Right cardiac atrium (tissue), 5 donors: Measurements from ENCODE around the gene ALKBH4. TPM values are rescaled to one million over a fixed set of nuclear protein-coding genes. Genes with fewer than 3 reads are reported as not detected.
A peak's percentile ranks its signal among the peaks of the same experiment; 100 is the strongest.
"Not testable (repeated sequence)": the region's sequence is repeated elsewhere in the genome, so short reads cannot be mapped to it uniquely, and the experiment has no call there.

ENCODE experiments used
- ATAC-seq, 2 donors: fragments of 200-7000 bp; cut with Tn5 transposase; one replicate each; pipeline versions ENCODE4 v1.8.0 to v1.9.1; 2020; ENCODE audit warnings: moderate library complexity in 2 of 2, mild to moderate bottlenecking in 1 of 2
- DNase-seq, 3 donors: peaks; one replicate each; pipeline ENCODE4 v3.0.0-alpha.2; 2020
- H3K27ac ChIP-seq: one replicate; pipeline ENCODE4 v1.5.1; 2013; ENCODE audit warnings: mild to moderate bottlenecking, low read length, control low read depth, moderate library complexity
- H3K27me3 ChIP-seq: one replicate; pipeline ENCODE4 v1.6.1; 2013; ENCODE audit not compliant: control insufficient read depth, insufficient read depth
- H3K4me1 ChIP-seq: one replicate; pipeline ENCODE4 v1.6.1; 2013; ENCODE audit warnings: low read length; ENCODE audit not compliant: control insufficient read depth, insufficient read depth
- H3K4me3 ChIP-seq: one replicate; pipeline ENCODE4 v1.5.1; 2013; ENCODE audit warnings: low read length, control low read depth
- H3K9me3 ChIP-seq: one replicate; pipeline ENCODE4 v1.6.1; 2013; ENCODE audit warnings: low read length; ENCODE audit not compliant: control insufficient read depth
- WGBS: extraction: QIAGEN DNeasy Blood & Tissue Kit; methylation state at CpG from one replicate; pipeline ENCODE4 v1.1.7; 2013; 5-methylcytosine and 5-hydroxymethylcytosine counted together
- intact Hi-C, 4 donors: fragments of 100-400 bp; cut with DNase I; formaldehyde crosslinking; loops; one replicate each; pipeline versions ENCODE4 v1.11.0 to v1.14.0; 2022 to 2023
- polyA plus RNA-seq: library from polyadenylated mRNA; stranded (reverse); fragments of 200-250 nt; gene quantifications from one replicate; pipeline ENCODE4 v1.2.3, GENCODE V29; 2013
- total RNA-seq, 4 donors: library from RNA; stranded (reverse); fragmentation: NEBNext Ultra II Directional; extraction: Animal tissue kit (Norgen Biotek cat#: 25700); gene quantifications; one replicate each; pipeline ENCODE4 v1.2.1, GENCODE V29; 2021
- donor health status: healthy with polysubstance abuse.
- donor health status: DM: no; HTN: yes; CAD: no.
- donor health status: DM: no; HTN: no; CAD: no.
- donor health status: DM: no; HTN: yes; CAD: no; lungs with severe emphysema.
- donor health status: DM: yes; HTN: yes; CAD: no.

ALKBH4 gene
- total and polyA plus RNA-seq, 5 donors: 7.3 to 9.2 (median 7.9) TPM

DNA sequence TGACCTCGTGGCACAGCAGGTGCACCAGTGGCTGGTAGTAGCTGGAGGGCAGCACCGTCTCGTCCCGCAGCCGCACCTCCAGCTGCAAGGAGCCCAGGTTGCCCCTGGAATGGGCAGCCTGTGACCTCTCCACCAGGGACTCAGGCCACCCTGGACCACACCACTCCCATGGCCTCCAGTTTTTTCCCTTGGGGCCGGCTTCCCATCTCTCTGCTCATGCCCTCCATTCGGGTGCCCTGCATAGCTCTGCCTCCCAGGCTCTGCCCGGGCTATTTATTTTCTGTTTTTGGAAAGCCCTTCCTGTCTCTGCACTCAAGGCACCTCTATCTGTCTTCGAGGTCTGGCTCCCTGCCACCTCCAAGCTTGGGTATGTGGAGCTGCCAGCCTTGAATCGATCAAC lies 32.2 kb upstream of the ALKBH4 start:
- H3K4me1 ChIP-seq, intact Hi-C loops, H3K27ac ChIP-seq, H3K9me3 ChIP-seq, ATAC-seq, H3K27me3 ChIP-seq, H3K4me3 ChIP-seq: not testable (repeated sequence)
- peak in 2 of 3 donors; percentile 23 to 30 for DNase-seq
- WGBS: 76% methylated on average over 3 of the region's 10 CpGs

- ATAC-seq: peak; percentile 32 to 49
- intact Hi-C loops, H3K4me1 ChIP-seq, H3K27ac ChIP-seq, H3K4me3 ChIP-seq, DNase-seq, H3K27me3 ChIP-seq, H3K9me3 ChIP-seq: not testable (repeated sequence)
- no CpG with 5 or more reads among the region's 67 CpGs for WGBS
Observed at GRCh38 chr7:102494473-102495149, 29.9 kb upstream of the ALKBH4 start.

DNA sequence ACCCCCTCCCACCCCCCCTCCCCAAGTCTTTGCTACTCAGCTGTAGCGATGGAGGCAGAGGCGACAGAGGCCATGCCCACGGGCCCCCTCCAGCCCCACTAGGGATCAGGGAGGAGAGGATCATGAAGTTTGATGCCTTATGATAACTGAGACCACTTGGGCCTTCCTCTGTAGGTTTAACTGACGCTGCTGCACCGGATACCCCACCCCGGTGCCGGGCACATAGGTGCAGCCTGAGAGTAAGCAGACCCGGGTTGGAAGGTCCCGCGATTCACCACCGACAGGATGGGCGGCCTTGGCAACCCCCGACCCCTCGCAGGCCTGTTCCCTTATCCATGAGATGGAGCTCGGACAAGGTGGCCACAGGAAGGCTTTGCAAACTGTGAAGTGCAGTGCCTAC lies 29.4 kb upstream of the ALKBH4 start:
- H3K27ac ChIP-seq, H3K4me1 ChIP-seq, H3K9me3 ChIP-seq, H3K4me3 ChIP-seq, H3K27me3 ChIP-seq, intact Hi-C loops: not testable (repeated sequence)
- DNase-seq: peak in 2 of 3 donors; percentile 35 to 60
- ATAC-seq: peak in 1 of 2 donors; percentile 1
- WGBS: 43% methylated on average over 8 of the region's 15 CpGs

DNA sequence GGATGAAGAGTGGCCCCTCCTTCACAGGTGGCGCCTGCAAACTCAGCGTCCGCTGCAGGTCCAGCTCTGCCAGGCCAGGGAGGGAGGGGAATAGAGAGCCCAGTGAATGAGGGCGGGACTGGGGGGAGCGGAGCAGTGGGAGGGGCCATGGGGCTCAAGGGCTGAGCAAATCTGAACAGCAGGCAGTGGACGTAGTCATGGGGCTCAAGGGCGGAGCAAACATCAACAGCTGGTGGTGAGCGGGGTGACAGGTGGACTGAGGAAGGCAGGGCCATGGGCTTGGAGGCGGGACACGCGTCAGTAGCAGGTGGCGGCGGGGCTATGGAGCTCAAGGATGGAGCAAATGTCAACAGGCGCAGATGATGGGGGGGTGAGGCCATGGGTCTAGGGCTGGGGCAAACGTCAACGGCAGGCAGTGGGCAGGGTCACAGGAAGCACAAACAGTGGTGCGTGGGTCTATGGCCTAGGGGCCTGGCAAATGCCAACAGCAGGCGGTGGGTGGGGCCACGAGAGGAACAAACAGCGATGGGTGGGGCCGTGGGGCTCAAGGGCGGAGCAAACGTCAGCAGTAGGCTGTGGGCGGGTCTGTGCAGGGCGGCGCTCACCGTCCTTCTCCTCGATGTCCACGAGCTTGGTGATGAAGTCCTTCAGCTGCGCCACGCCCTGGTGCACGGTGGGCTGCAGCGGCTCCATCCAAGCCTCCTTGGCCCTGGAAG lies 28.7 kb upstream of the ALKBH4 start:
- H3K27ac ChIP-seq, intact Hi-C loops, H3K9me3 ChIP-seq, H3K27me3 ChIP-seq, H3K4me1 ChIP-seq, H3K4me3 ChIP-seq: not testable (repeated sequence)
- DNase-seq (peak in 1 of 3 donors; percentile 48), ATAC-seq (peak; percentile 77 to 81)
- no CpG with 5 or more reads among the region's 33 CpGs for WGBS

DNA sequence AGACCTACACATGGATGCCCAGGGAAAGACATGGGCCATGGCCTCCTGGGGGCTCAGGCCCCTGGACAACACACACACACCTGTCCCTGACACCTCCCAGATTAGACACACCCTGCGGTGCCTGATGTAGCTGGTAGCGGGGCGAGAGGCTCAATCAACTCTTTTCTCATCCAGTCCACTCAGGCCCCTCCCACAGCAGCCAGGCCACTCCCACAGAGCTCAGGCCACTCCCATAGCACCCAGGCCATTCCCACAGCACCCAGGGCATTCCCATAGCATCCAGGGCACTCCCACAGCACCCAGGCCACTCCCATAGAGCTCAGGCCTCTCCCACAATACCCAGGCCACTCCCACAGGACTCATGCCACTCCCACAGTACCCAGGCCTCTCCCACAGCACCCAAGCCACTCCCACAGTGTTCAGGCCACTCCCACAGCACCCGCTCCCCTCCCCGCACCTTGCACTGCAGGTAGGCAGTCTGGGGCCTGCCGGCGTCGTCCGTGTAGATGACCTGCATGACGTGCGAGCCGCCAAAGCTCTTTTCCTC lies 25.9 kb upstream of the ALKBH4 start:
- 80% methylated on average over 3 of the region's 12 CpGs for WGBS
- H3K27me3 ChIP-seq, intact Hi-C loops, H3K4me3 ChIP-seq, H3K9me3 ChIP-seq, H3K27ac ChIP-seq, H3K4me1 ChIP-seq: not testable (repeated sequence)
- DNase-seq (peak; percentile 50 to 82 (median 79)), ATAC-seq (peak; percentile 48 to 75)

- H3K4me3 ChIP-seq, H3K27me3 ChIP-seq, intact Hi-C loops, H3K9me3 ChIP-seq, H3K27ac ChIP-seq, H3K4me1 ChIP-seq, DNase-seq: not testable (repeated sequence)
- WGBS: no CpG with 5 or more reads among the region's 5 CpGs
- ATAC-seq: peak in 1 of 2 donors; percentile 38
Observed at GRCh38 chr7:102484317-102484716, 19.7 kb upstream of the ALKBH4 start.

GRCh38 chr7:102481962-102482361 lies 17.3 kb upstream of the ALKBH4 start:
- DNase-seq: peak in 1 of 3 donors; percentile 37

DNA sequence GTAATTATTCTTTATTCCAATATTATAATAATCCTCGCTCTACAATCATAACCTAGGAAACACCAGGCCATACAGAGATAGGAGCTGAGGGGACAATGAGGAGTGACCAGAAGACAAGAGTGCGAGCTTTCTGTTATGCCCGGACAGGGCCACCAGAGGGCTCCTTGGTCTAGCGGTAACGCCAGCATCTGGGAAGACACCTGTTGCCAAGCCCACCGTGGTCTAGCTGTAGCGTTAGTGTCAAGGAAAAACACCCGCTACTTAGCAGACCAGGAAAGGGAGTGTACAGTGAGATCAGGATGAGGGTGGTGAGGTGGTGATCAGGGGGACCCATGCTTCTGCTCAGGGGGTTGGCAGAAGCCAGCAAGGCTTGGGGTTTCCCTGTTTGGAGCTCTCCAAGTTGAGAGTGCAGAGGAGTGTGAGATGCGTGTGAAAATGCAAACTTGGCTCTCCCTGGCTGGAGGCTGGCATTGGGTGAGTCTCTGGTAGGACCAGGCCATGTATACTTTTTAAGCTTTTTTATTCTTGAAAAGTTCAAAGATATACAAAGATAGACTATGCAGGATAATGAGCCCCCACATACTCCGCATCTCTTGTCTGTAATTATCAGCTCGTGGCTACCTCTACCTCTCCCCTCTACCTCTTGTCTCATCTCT lies 15.4 kb upstream of the ALKBH4 start:
- ATAC-seq, H3K27ac ChIP-seq, H3K27me3 ChIP-seq, H3K4me3 ChIP-seq, H3K9me3 ChIP-seq, H3K4me1 ChIP-seq, intact Hi-C loops: not testable (repeated sequence)
- 5% methylated on average over 6 of the region's 11 CpGs for WGBS
- DNase-seq: peak; percentile 40 to 75 (median 75)

More at GRCh38 chr7:102481962-102482361, 17.3 kb upstream of the ALKBH4 start:
- H3K4me1 ChIP-seq, H3K27me3 ChIP-seq, H3K27ac ChIP-seq, ATAC-seq, intact Hi-C loops, H3K4me3 ChIP-seq, H3K9me3 ChIP-seq: not testable (repeated sequence)
- no CpG with 5 or more reads among the region's 10 CpGs for WGBS

DNA sequence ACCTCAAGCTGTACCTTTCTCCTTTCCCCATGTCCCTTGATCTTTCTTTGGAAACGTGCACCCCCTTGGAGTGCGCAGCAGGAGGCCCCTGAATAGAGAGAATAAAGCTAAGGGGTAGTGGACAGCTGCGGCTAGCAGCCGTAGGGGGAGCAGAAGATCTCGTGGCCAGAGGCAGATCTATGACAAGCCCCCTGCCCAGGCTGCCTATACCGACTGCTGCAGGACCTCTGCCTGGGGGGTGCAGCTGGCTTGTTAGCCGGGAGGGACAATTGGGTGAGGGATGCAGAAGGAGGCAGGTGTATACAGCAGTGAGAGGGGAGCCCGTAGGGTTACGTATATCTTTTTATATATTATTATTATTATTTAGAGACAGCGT lies 14.5 kb upstream of the ALKBH4 start:
- H3K27ac ChIP-seq, H3K27me3 ChIP-seq, H3K4me1 ChIP-seq, H3K9me3 ChIP-seq, H3K4me3 ChIP-seq, intact Hi-C loops: not testable (repeated sequence)
- DNase-seq (peak in 1 of 3 donors; percentile 8), ATAC-seq (peak in 1 of 2 donors; percentile 51)
- 5% methylated on average over 2 of the region's 10 CpGs for WGBS

DNA sequence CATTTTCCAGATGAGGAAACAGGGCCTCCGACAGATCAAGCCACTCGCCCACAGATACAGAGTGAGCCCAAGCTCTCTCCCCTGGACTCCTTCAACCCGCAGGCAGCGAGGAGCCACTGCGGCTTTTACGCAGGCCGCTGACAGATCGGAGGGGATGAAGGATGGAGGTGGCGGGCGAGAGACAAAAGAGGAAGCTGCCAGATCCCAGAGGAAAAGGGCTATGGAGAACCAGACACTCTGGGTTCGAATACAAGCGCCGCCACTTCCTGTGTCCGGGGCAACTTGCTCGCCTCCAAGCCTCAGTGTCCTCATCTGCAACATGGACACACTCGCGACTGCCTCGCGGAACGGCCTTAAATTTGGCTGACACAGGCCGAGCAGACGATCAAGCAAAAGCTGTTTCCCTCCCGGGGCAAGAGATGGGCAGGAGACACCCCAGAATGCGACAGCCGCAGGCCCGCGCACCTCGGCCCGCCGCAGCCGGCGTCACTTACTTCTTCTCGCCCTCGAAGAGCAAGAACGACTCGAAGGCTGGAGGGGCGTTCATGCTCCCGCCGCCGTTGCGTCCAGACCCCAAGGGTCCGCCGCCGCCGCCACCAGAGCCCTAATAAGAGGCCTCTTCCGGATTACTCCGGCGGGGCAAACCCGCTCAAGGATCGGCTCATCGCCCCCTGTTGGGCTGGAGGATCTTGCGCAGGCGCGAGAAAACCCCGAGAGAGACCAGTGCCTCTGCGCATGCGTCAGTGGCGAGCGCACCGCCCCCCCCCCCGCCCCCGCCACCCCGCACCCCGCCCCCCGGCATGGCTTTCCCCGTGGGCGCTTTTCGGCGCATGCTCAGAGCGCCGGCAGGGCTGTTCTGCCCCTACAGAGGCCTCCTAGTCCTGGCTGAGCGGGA lies 13.9 kb upstream of the ALKBH4 start, which contains the start of gene POLR2J:
Gene POLR2J (minus strand): TSS at position 609 of the 895 bp plus-strand sequence. CDS start 62 bp downstream, at position 547.
- WGBS: under 1% methylated on average over 43 of the region's 72 CpGs
- H3K27me3 ChIP-seq, H3K9me3 ChIP-seq, H3K4me3 ChIP-seq, intact Hi-C loops, H3K4me1 ChIP-seq, H3K27ac ChIP-seq: not testable (repeated sequence)
- peak; percentile 72 to 97 (median 95) for DNase-seq
- ATAC-seq: peak; percentile 94 to 96
